Kasumi-1 (cell line): ENCODE measurements around the gene TAF1L.
"Not testable (repeated sequence)": the region's sequence is repeated elsewhere in the genome, so short reads cannot be mapped to it uniquely, and the experiment has no call there.

Source experiments
- DNase-seq, 2 experiments: peaks; one replicate each; lab custom pipeline; 2025; lab: John Stamatoyannopoulos, UW

TAF1L gene

GRCh38 chr9:32635362-32635761 lies at the start of gene TAF1L:
Gene TAF1L (minus strand): TSS chr9:32635669. CDS start chr9:32635579, 90 bp downstream.
- no peak for DNase-seq

- no peak for DNase-seq
These were observed 46.3 kb upstream of the TAF1L start for GRCh38 chr9:32681751-32682150.

GRCh38 chr9:32677931-32678330 lies 42.5 kb upstream of the TAF1L start:
- DNase-seq: no peak

GRCh38 chr9:32672469-32672868 lies 37.0 kb upstream of the TAF1L start:
- DNase-seq: no peak

GRCh38 chr9:32671333-32671732 lies 35.9 kb upstream of the TAF1L start:
- no peak for DNase-seq

- no peak for DNase-seq
These were observed 29.6 kb upstream of the TAF1L start for GRCh38 chr9:32665101-32665500.

GRCh38 chr9:32663741-32664140 lies 28.3 kb upstream of the TAF1L start:
- DNase-seq: no peak

- no peak for DNase-seq
These were observed 12.2 kb upstream of the TAF1L start for GRCh38 chr9:32647671-32648070.

GRCh38 chr9:32644698-32645097 lies 9.2 kb upstream of the TAF1L start:
- DNase-seq: no peak

- not testable (repeated sequence) for DNase-seq
These were observed 2.3 kb downstream of the TAF1L start for GRCh38 chr9:32633151-32633550.

- DNase-seq: no peak
These were observed 3.5 kb downstream of the TAF1L start for GRCh38 chr9:32631991-32632390.

- DNase-seq: no peak
These were observed 8.0 kb downstream of the TAF1L start for GRCh38 chr9:32627394-32627954.

- no peak for DNase-seq
These were observed 10.1 kb downstream of the TAF1L start for GRCh38 chr9:32625320-32625719.

GRCh38 chr9:32622948-32623347 lies 12.5 kb downstream of the TAF1L start:
- no peak for DNase-seq

- no peak for DNase-seq
These were observed 17.2 kb downstream of the TAF1L start for GRCh38 chr9:32618261-32618660.

- DNase-seq: no peak
These were observed 28.7 kb downstream of the TAF1L start for GRCh38 chr9:32606811-32607210.

- no peak for DNase-seq
These were observed 31.3 kb downstream of the TAF1L start for GRCh38 chr9:32603914-32604852.

GRCh38 chr9:32599021-32599420 lies 36.4 kb downstream of the TAF1L start:
- DNase-seq: peak; percentile 22 to 38

GRCh38 chr9:32596936-32597335 lies 38.5 kb downstream of the TAF1L start:
- no peak for DNase-seq

- DNase-seq: peak; percentile 83 to 89
These were observed 39.2 kb downstream of the TAF1L start for GRCh38 chr9:32596096-32596865.

- no peak for DNase-seq
These were observed 44.6 kb downstream of the TAF1L start for GRCh38 chr9:32590898-32591297.

- no peak for DNase-seq
These were observed 45.0 kb downstream of the TAF1L start for GRCh38 chr9:32590476-32590875.
